ENCODE results near the gene TRIM45.

GRCh38 chr1:117167402-117167801, 45.9 kb upstream of the TRIM45 start:
- TF ChIP-seq, protein P1, sequence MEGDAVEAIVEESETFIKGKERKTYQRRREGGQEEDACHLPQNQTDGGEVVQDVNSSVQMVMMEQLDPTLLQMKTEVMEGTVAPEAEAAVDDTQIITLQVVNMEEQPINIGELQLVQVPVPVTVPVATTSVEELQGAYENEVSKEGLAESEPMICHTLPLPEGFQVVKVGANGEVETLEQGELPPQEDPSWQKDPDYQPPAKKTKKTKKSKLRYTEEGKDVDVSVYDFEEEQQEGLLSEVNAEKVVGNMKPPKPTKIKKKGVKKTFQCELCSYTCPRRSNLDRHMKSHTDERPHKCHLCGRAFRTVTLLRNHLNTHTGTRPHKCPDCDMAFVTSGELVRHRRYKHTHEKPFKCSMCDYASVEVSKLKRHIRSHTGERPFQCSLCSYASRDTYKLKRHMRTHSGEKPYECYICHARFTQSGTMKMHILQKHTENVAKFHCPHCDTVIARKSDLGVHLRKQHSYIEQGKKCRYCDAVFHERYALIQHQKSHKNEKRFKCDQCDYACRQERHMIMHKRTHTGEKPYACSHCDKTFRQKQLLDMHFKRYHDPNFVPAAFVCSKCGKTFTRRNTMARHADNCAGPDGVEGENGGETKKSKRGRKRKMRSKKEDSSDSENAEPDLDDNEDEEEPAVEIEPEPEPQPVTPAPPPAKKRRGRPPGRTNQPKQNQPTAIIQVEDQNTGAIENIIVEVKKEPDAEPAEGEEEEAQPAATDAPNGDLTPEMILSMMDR (conservative IDR thresholded peaks at IDR 0.05 in 1 of 2, IDR thresholded peaks at IDR 0.05 in 1 of 2; ENCODE audit: low read depth in 1 of 2, low read length in 2 of 2): no peak
- TF ChIP-seq EZH2 (IDR thresholded peaks at IDR 0.05; ENCODE audit: low read length, missing control alignments): no peak
